Aorta (tissue), 5 donors: Measurements from ENCODE around the gene SIT1. TPM values are rescaled to one million over a fixed set of nuclear protein-coding genes. Genes with fewer than 3 reads are reported as not detected.
"Not testable (repeated sequence)": the region's sequence is repeated elsewhere in the genome, so short reads cannot be mapped to it uniquely, and the experiment has no call there.

Experiments used
- ATAC-seq: fragments of 200-7000 bp; cut with Tn5 transposase; one replicate; pipeline ENCODE4 v1.9.1; 2022; ENCODE audit warnings: moderate library complexity; ENCODE audit not compliant: low FRiP score
- DNase-seq, 2 donors: peaks; one replicate each; pipeline ENCODE4 v3.0.0-alpha.2; 2020
- H3K27ac ChIP-seq, 2 donors: one replicate each; pipeline ENCODE4 v1.5.1; 2013; ENCODE audit warnings: low read length in 2 of 2, mild to moderate bottlenecking in 2 of 2, moderate library complexity in 2 of 2, control low read depth in 1 of 2, inconsistent platforms in 1 of 2, low read depth in 1 of 2
- H3K27me3 ChIP-seq, 2 donors: one replicate each; pipeline ENCODE4 v1.6.1; 2013; ENCODE audit warnings: control low read depth in 1 of 2, low read length in 1 of 2, mild to moderate bottlenecking in 1 of 2, moderate library complexity in 1 of 2; ENCODE audit not compliant: insufficient read depth in 2 of 2, control insufficient read depth in 1 of 2
- H3K36me3 ChIP-seq, 2 donors: one replicate each; pipeline ENCODE4 v1.6.1; 2013; ENCODE audit warnings: control low read depth in 1 of 2, low read length in 1 of 2, mild to moderate bottlenecking in 1 of 2; ENCODE audit not compliant: insufficient read depth in 2 of 2, control insufficient read depth in 1 of 2
- H3K4me1 ChIP-seq, 2 donors: one replicate each; pipeline ENCODE4 v1.6.1; 2013; ENCODE audit warnings: low read length in 2 of 2, control low read depth in 1 of 2, mild to moderate bottlenecking in 1 of 2, moderate library complexity in 1 of 2; ENCODE audit not compliant: insufficient read depth in 2 of 2, control insufficient read depth in 1 of 2
- H3K4me3 ChIP-seq, 2 donors: one replicate each; pipeline ENCODE4 v1.5.1; 2013; ENCODE audit warnings: low read length in 2 of 2, control low read depth in 1 of 2, mild to moderate bottlenecking in 1 of 2
- H3K9me3 ChIP-seq: one replicate; pipeline ENCODE4 v1.6.1; 2013; ENCODE audit warnings: mild to moderate bottlenecking, low read length; ENCODE audit not compliant: control insufficient read depth
- WGBS, 2 donors: extraction: QIAGEN DNeasy Blood & Tissue Kit; methylation state at CpG; one replicate each; pipeline ENCODE4 v1.1.7; 2013; 5-methylcytosine and 5-hydroxymethylcytosine counted together
- intact Hi-C, 2 donors: fragments of 100-400 bp; cut with DNase I; formaldehyde crosslinking; loops; one replicate each; pipeline versions ENCODE4 v1.14.2 to v1.15.0; 2022
- polyA plus RNA-seq, 2 donors: library from polyadenylated mRNA; stranded (reverse); fragments of 200-250 nt; gene quantifications; one replicate each; pipeline ENCODE4 v1.2.3, GENCODE V29; 2013
- total RNA-seq, 2 donors: library from RNA; stranded (reverse); fragmentation: NEBNext Ultra II Directional; extraction: Animal tissue kit (Norgen Biotek cat#: 25700); gene quantifications; one replicate each; pipeline ENCODE4 v1.2.1, GENCODE V29; 2021
- donor health status: healthy with polysubstance abuse.
- donor health status: Bipolar disorder and iron deficiency.
- donor health status: DM: no; HTN: no; CAD: no.
- donor health status: DM: no; HTN: no; CAD: no.
- donor health status: DM: yes; HTN: yes; CAD: no.

Gene SIT1
- total and polyA plus RNA-seq, 4 donors = 0.65 to 1.3 (median 1.1) TPM

DNA sequence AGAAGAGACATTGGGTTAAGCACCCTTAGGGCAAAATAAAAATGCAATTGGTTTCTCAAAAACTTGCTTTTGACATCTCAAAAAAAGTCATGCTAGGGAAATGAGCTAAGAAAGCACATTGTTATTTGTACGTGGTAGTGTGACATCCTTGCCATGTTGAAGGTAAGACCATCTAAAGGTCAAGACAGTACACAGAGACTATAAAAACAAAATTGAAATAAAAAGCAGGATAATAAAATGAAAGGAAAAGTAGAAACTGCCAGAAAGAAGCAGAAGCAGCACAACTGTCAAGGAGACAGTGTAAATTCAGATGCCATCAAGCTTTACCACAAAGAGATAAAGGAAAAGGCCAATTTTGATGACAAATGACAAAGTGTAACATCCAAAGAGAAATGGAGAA, 11.5 kb downstream of the SIT1 start:
- H3K36me3 ChIP-seq, H3K4me3 ChIP-seq, DNase-seq, H3K27me3 ChIP-seq, H3K4me1 ChIP-seq, H3K9me3 ChIP-seq, H3K27ac ChIP-seq, ATAC-seq, intact Hi-C loops: not testable (repeated sequence)
- 85 to 91% methylated on average over 1 of the region's 1 CpG for WGBS, 2 donors

DNA sequence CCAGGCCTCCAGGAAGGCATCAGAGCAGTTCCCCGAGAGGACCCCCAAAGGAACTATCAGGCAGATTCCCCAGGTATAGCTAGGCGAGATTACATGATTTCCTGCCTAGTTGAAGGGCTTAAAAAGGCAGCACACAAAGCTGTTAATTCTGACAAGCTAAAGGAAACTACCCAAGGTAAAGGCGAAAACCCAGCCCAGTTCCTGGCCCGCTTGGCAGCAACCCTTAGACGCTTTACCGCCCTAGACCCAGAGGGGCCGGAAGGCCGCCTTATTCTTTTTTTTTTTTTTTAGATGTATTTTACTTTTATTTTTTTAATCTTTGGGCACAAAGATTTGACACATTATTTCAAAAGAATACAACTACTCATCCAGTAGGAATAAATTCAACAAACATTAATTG, 12.0 kb downstream of the SIT1 start:
- DNase-seq, H3K4me1 ChIP-seq, H3K4me3 ChIP-seq, H3K27ac ChIP-seq, ATAC-seq, intact Hi-C loops, H3K36me3 ChIP-seq, H3K9me3 ChIP-seq, H3K27me3 ChIP-seq: not testable (repeated sequence)
- 86 to 88% methylated on average over 7 of the region's 8 CpGs for WGBS, 2 donors

DNA sequence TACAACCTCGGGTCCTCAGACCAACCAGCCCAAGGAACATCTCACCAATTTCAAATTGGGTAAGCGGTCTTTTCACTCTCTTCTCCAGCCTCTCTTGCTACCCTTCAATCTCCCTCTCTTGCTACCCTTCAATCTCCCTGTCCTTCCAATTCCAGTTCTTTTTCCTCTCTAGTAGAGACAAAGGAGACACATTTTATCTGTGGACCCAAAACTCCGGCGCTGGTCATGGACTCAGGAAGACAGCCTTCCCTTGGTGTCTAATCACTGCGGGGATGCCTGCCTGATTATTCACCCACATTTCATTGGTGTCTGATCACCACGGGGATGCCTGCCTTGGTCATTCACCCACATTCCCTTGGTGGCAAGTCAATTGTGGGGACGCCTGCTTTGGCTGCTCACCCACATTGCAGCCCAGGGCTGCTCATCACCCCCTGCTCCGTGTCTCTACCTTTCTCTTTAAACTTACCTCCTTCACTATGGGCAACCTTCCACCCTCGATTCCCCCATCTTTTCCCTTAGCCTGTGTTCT, 13.2 kb downstream of the SIT1 start:
- H3K27me3 ChIP-seq, H3K4me1 ChIP-seq, DNase-seq, ATAC-seq, H3K36me3 ChIP-seq, intact Hi-C loops, H3K27ac ChIP-seq, H3K9me3 ChIP-seq, H3K4me3 ChIP-seq: not testable (repeated sequence)
- 92 to 93% methylated on average over 9 of the region's 9 CpGs for WGBS, 2 donors

DNA sequence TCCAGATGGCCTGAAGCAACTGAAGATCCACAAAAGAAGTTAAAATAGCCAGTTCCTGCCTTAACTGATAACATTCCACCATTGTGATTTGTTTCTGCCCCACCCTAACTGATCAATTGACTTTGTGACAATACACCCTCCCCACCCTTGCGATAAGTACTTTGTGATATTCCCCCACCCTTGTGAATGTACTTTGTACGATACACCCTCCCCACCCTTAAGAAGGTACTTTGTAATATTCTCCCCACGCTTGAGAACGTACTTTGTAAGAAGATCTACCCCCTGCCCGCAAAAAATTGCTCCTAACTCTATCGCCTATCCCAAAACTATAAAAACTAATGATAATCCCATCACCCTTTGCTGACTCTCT, 13.9 kb downstream of the SIT1 start:
- H3K27ac ChIP-seq, H3K4me3 ChIP-seq, ATAC-seq, intact Hi-C loops, H3K9me3 ChIP-seq, H3K4me1 ChIP-seq, H3K27me3 ChIP-seq, DNase-seq, H3K36me3 ChIP-seq: not testable (repeated sequence)
- 98% methylated on average over 6 of the region's 6 CpGs for WGBS, 2 donors

DNA sequence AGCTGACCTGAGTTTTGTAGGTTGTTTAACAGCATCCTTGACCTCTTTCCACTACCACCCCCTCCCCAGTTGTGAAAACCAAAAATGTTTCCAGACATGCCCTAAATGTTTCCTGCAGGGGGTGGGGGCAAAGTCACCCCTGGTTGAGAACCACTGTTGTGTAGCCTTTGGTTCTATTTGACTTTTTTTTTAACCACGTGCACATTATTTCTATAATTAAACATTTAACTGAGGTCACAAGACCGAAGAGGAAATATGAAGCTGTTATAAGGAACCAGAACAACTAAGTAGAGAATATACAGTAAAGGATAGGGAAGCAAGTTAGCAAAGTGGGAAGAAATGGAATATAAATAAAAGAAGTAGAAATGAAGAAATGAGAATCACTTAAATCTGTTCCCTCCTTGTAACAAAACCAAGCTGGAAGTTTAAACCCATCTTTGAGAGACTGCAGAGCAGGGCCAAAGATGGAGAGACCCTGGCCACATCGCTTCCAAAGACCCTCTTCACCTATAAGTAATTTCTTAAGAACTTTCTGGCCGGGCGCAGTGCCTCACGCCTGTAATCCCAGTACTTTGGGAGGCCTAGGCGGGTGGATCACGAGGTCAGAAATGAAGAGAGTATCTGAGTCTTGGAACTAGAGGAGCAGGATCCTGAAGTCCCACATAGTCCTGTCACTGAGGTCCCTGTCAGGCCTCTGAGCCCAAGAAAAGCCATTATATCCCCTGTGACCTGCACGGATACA, 14.4 kb downstream of the SIT1 start:
- intact Hi-C loops = no loop called here
- Histone ChIP-seq H3K27me3 (no peaks in the 10 kb centered on the region), H3K36me3 (no peaks in the 10 kb centered on the region), H3K4me1 (no peaks in the 10 kb centered on the region), H3K9me3 (no peaks in the 10 kb centered on the region), H3K27ac (no peak overlapping the region), H3K4me3 (no peak overlapping the region)
- DNase-seq = no peak
- WGBS, 2 donors = 73 to 82% methylated on average over 9 of the region's 9 CpGs
- no peak for ATAC-seq

DNA sequence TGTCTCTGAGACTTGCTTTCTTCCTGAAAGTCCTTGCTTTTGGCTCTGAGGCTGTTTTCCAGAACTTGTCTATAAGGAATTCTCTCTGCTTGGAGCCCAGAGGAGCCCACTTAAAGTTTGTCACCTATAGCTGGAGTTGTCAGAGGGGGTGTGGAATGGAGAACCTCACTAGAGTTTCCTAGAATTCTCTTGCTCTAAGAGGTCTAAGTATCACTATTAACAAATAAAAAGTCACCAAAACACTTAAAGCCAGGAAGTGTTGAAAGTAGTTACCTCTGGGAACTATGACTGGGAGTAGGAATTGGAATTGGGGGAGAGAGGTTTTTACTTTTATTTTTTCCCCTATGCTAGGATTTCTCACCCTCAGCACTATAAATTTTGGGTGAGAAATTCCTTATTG, 15.0 kb downstream of the SIT1 start:
- no peak for DNase-seq
- Histone ChIP-seq H3K36me3 (no peaks in the 10 kb centered on the region), H3K9me3 (no peaks in the 10 kb centered on the region), H3K4me3 (no peak overlapping the region), H3K27ac (no peak overlapping the region), H3K27me3 (no peaks in the 10 kb centered on the region), H3K4me1 (no peaks in the 10 kb centered on the region)
- intact Hi-C loops = no loop called here
- ATAC-seq = no peak

DNA sequence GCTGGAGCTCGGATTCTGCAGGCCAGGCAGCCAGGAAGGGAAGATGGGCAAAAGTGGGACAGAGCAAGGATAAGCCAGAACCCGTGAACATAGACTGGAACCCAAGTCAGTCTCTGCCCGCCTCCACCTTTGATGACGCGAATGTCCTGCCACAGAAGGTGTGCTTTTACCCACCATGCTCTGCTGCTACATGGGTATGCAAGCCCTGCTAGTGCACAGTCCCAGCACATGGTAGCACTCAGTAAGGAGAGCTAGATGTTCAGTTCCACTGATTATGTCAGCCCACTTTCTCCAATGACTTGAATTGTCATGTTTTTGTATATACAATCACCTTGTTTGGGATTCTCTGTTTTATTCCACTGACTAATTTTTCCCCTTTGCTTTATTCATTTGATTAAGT, 21.1 kb downstream of the SIT1 start:
- no peak overlapping the region for H3K27ac ChIP-seq
- H3K4me3 ChIP-seq = no peak overlapping the region
- no peaks in the 10 kb centered on the region for H3K9me3 ChIP-seq
- intact Hi-C loops = no loop called here
- no peaks in the 10 kb centered on the region for H3K27me3 ChIP-seq
- DNase-seq = no peak
- no peaks in the 10 kb centered on the region for H3K36me3 ChIP-seq
- ATAC-seq = no peak
- WGBS, 2 donors = 86 to 87% methylated on average over 5 of the region's 5 CpGs
- H3K4me1 ChIP-seq = no peaks in the 10 kb centered on the region

DNA sequence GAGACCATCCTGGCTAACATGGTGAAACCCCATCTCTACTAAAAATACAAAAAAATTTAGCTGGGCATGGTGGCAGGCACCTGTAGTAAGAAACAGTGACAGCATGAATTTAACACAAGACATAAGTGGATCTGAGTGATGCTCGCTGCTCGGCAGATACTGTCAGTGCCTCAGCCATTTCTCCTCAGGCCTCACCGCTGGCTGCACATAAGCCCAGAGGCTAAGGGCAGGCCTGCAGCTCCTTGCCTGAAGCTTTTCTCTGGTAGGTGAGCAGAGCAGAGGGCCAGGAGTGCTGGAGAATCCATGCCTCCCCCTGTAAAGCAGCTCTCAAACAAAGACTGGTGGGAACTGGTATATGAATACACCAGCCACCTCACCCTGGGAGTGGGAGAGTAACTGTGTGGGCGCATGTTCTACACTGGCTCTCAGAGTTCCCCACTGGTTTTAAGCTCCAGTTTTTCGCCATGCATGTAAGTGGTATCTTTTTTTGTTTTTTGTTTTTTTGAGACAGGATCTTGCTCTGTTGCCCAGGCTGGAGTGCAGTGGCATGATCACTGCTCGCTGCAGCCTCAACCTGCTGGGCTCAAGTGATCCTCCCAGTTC, 22.2 kb downstream of the SIT1 start:
- no peak overlapping the region for H3K4me3 ChIP-seq
- H3K27me3 ChIP-seq = no peaks in the 10 kb centered on the region
- H3K9me3 ChIP-seq = no peaks in the 10 kb centered on the region
- intact Hi-C loops = no loop called here
- no peaks in the 10 kb centered on the region for H3K4me1 ChIP-seq
- H3K36me3 ChIP-seq = no peaks in the 10 kb centered on the region
- no peak for DNase-seq
- no peak for ATAC-seq
- no peak overlapping the region for H3K27ac ChIP-seq
- 96 to 99% methylated on average over 6 of the region's 6 CpGs for WGBS, 2 donors

DNA sequence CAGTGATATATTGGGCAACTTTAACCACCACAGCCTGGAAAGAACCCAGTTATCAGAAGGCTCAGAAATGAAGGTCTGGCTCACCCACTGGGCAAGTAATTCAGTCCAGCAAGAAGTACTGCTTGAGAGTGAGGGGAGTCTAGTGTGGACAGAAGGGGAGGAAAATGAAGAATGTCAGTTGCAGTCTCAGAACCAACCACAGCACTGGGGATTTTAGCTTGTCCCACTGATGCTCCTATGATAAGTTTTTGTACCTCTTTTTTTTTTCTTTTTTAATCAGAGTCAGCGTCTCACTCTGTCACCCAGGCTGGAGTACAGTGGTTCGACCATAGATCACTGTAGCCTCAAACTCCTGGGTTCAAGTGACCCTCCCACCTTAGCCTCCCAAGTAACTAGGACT, 23.2 kb downstream of the SIT1 start:
- intact Hi-C loops = no loop called here
- Histone ChIP-seq H3K27me3 (no peaks in the 10 kb centered on the region), H3K4me3 (no peak overlapping the region), H3K36me3 (no peaks in the 10 kb centered on the region), H3K27ac (no peak overlapping the region), H3K9me3 (no peaks in the 10 kb centered on the region), H3K4me1 (no peaks in the 10 kb centered on the region)
- ATAC-seq (no peak), DNase-seq (no peak)
- 89 to 92% methylated on average over 2 of the region's 2 CpGs for WGBS, 2 donors
